Keratinocyte (primary cell): ENCODE data around the gene BTRC. TPM values are rescaled to one million over a fixed set of nuclear protein-coding genes. Genes with fewer than 3 reads are reported as not detected.

Experiments
- DNase-seq: peaks from one replicate; pipeline ENCODE4 v3.0.0-alpha.2; 2011; ENCODE audit warnings: low read depth, missing footprints, low spot score
- FAIRE-seq: peaks from 2 replicates; lab custom pipeline; 2011; peaks lifted over from hg19 to GRCh38; lab: Jason Lieb, UNC
- H2AFZ ChIP-seq: 2 replicates; pipeline ENCODE4 v1.6.0; 2012; ENCODE audit warnings: low read length, control low read depth, inconsistent platforms; ENCODE audit not compliant: control insufficient read depth
- H3K27ac ChIP-seq: 2 replicates; pipeline ENCODE4 v1.5.1; 2011; ENCODE audit warnings: low read length; ENCODE audit not compliant: control insufficient read depth, insufficient read depth
- H3K27me3 ChIP-seq: 3 replicates; pipeline ENCODE4 v1.6.0; 2011; ENCODE audit warnings: low read length; ENCODE audit not compliant: control insufficient read depth, insufficient read depth; ENCODE audit errors: extremely low read depth
- H3K36me3 ChIP-seq, 2 experiments: 2 replicates in 1 of 2; 3 replicates in 1 of 2; pipeline ENCODE4 v1.5.1; 2011; ENCODE audit warnings: low read length in 2 of 2, mild to moderate bottlenecking in 1 of 2; ENCODE audit not compliant: control insufficient read depth in 2 of 2, insufficient read depth in 2 of 2; ENCODE audit errors: extremely low read depth in 1 of 2
- H3K4me1 ChIP-seq: 3 replicates; pipeline ENCODE4 v1.5.1; 2011; ENCODE audit warnings: low read length; ENCODE audit not compliant: control insufficient read depth, insufficient read depth; ENCODE audit errors: extremely low read depth
- H3K4me2 ChIP-seq: 3 replicates; pipeline ENCODE4 v1.6.0; 2011; ENCODE audit warnings: low read depth, low read length; ENCODE audit not compliant: control insufficient read depth, insufficient read depth; ENCODE audit errors: extremely low read depth
- H3K4me3 ChIP-seq, 3 experiments: fragments of 200-600 bp in 1 of 3; sonication (generic) in 1 of 3; 2 replicates in 2 of 3; 3 replicates in 1 of 3; pipeline ENCODE4 v1.5.1; 2011 to 2016; ENCODE audit warnings: low read length in 3 of 3, mild to moderate bottlenecking in 3 of 3, control low read depth in 2 of 3, inconsistent platforms in 1 of 3, low read depth in 1 of 3, mixed read lengths in 1 of 3, mixed run types in 1 of 3, moderate library complexity in 1 of 3; ENCODE audit not compliant: control insufficient read depth in 2 of 3, insufficient read depth in 2 of 3; ENCODE audit errors: extremely low read depth in 1 of 3
- H3K79me2 ChIP-seq: 2 replicates; pipeline ENCODE4 v1.6.0; 2012; ENCODE audit warnings: low read length; ENCODE audit not compliant: control insufficient read depth, insufficient read depth
- H3K9ac ChIP-seq: 3 replicates; pipeline ENCODE4 v1.6.0; 2011; ENCODE audit warnings: low read length; ENCODE audit not compliant: control insufficient read depth, insufficient read depth; ENCODE audit errors: extremely low read depth
- H3K9me1 ChIP-seq: 3 replicates; pipeline ENCODE4 v1.6.0; 2011; ENCODE audit warnings: low read length; ENCODE audit not compliant: control insufficient read depth, insufficient read depth; ENCODE audit errors: extremely low read depth
- H3K9me3 ChIP-seq: 2 replicates; pipeline ENCODE4 v1.5.1; 2012; ENCODE audit warnings: low read depth, low read length; ENCODE audit not compliant: control insufficient read depth
- H4K20me1 ChIP-seq: 3 replicates; pipeline ENCODE4 v1.6.0; 2011; ENCODE audit warnings: low read length; ENCODE audit not compliant: control insufficient read depth, insufficient read depth; ENCODE audit errors: extremely low read depth
- EZH2 ChIP-seq: IDR thresholded peaks from one replicate; pipeline ENCODE4 v1.6.1; 2012; ENCODE audit warnings: inconsistent platforms, mild to moderate bottlenecking, low read length, moderate library complexity
- dilution Hi-C: fragments of 300-500 bp; cut with MboI; formaldehyde crosslinking; loops from one replicate; pipeline ENCODE4 v1.7.0; 2020; ENCODE audit warnings: low sequenced_read_pairs; ENCODE audit not compliant: extremely low pct_ligation_motif_present
- polyA plus RNA-seq, 5 experiments: library from polyadenylated mRNA; depleted of rRNA in 3 of 5; stranded (reverse) in 3 of 5; stranded (forward) in 1 of 5; unstranded in 1 of 5; fragments of >200 nt; gene quantifications; 1 replicate in 1 of 5; 2 replicates in 3 of 5; 3 replicates in 1 of 5; pipeline versions ENCODE4 v1.2.1 to v1.2.3, GENCODE V29; 2011 to 2012; ENCODE audit warnings: missing spikeins in 2 of 5, low read depth in 1 of 5, low replicate concordance in 1 of 5
- TF ChIP-seq, protein P1 (sequence below), 3 experiments: IDR thresholded peaks in 1 of 3; conservative IDR thresholded peaks in 1 of 3; optimal IDR thresholded peaks in 1 of 3; 2 replicates in 2 of 3; 3 replicates in 1 of 3; pipeline versions ENCODE3 to v1.5.1; 2011; ENCODE audit warnings: low read length in 3 of 3, mild to moderate bottlenecking in 3 of 3, moderate library complexity in 2 of 3, control low read depth in 1 of 3, inconsistent platforms in 1 of 3; ENCODE audit not compliant: insufficient read depth in 2 of 3; ENCODE audit errors: extremely low read depth in 1 of 3

Gene BTRC
- polyA plus RNA-seq, 1 donor (not counting 4 experiments of a cell fraction or from before 2014, with no cell fraction given), result 21.7 TPM

DNA sequence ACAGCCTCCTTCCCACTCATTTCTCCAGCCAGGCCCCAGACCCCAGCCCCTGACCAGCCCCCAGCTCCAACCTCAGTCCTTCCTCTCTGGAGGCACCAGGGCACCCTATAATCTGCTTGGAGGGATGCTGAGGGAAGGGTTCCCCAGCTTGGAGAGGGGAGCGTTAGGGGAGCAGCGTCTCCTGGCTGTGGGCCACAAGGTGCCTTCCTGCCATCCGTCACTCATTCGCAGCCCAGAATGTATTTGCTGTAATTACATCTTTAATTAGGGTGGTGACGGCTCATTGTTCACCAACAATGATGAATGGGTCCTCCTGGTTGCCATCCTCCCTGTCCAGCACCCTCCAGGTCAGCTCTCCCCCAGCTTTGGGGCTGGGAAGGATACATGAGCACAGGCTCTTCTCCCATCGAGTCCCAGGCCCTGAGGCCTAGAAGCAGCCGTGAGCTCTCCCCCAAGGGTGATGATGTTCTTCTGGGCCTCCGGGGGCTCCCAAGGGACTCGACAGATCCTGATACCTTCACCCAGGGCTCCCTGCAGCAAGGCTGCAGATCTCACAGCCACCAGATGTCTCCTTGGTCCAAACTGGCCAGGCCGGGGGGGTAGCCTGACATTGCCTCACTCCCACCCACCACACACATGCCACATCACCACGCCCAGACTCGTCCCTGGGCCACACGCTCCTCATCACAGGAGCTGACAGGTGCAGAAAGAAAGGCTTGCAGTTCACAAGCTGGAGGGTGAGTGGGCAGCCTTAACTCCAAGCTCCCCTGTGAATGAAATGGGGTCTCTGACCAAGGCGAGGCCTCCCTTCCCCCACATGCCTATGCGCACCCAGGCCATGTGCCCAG lies 207.3 kb downstream of the BTRC start:
- FAIRE-seq, result no peak
- H3K36me3 ChIP-seq, result no peaks in the 10 kb centered on the region
- H3K4me2 ChIP-seq, result no peak overlapping the region
- H3K9me1 ChIP-seq, result no peaks in the 10 kb centered on the region
- DNase-seq, result no peak
- H2AFZ ChIP-seq, result no peak overlapping the region
- dilution Hi-C loops, result no loop called here
- peaks cover 14% of the 10 kb centered on the region for H3K4me1 ChIP-seq
- no peaks in the 10 kb centered on the region for H3K9me3 ChIP-seq
- H3K4me3 ChIP-seq, result no peak overlapping the region
- TF ChIP-seq, protein P1, sequence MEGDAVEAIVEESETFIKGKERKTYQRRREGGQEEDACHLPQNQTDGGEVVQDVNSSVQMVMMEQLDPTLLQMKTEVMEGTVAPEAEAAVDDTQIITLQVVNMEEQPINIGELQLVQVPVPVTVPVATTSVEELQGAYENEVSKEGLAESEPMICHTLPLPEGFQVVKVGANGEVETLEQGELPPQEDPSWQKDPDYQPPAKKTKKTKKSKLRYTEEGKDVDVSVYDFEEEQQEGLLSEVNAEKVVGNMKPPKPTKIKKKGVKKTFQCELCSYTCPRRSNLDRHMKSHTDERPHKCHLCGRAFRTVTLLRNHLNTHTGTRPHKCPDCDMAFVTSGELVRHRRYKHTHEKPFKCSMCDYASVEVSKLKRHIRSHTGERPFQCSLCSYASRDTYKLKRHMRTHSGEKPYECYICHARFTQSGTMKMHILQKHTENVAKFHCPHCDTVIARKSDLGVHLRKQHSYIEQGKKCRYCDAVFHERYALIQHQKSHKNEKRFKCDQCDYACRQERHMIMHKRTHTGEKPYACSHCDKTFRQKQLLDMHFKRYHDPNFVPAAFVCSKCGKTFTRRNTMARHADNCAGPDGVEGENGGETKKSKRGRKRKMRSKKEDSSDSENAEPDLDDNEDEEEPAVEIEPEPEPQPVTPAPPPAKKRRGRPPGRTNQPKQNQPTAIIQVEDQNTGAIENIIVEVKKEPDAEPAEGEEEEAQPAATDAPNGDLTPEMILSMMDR (optimal IDR thresholded peaks at IDR 0.05 in 1 of 3, IDR thresholded peaks at IDR 0.05 in 1 of 3, conservative IDR thresholded peaks at IDR 0.05 in 1 of 3; ENCODE audit: extremely low read depth in 1 of 3, insufficient read depth in 2 of 3, low read length in 3 of 3), result no peak
- TF ChIP-seq EZH2, result no peak
- no peaks in the 10 kb centered on the region for H4K20me1 ChIP-seq
- H3K79me2 ChIP-seq, result no peaks in the 10 kb centered on the region
- peaks cover 16% of the 10 kb centered on the region for H3K27me3 ChIP-seq
- no peak overlapping the region for H3K9ac ChIP-seq
- H3K27ac ChIP-seq, result no peak overlapping the region

DNA sequence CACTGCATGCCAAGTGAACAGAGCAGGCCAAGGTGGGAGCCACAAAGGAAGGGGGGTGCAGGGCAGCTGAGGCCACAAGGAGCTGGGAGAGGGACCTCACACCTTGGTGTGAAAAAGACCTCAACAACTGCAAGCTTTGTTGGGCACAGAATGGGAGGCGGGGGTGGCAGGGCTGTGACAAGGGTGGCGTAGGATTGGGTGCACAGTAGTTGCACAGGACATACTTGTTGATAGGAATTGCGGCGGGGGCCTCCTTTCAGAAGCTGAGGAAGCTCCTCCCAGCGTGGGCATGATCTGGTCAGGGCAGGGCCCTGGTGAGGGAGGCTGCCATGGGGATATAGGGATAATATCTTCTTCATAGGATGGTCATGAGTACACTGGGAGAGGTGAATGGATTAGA lies 208.3 kb downstream of the BTRC start:
- H3K9me1 ChIP-seq, result no peaks in the 10 kb centered on the region
- dilution Hi-C loops, result no loop called here
- H4K20me1 ChIP-seq, result no peaks in the 10 kb centered on the region
- H2AFZ ChIP-seq, result no peak overlapping the region
- no peaks in the 10 kb centered on the region for H3K9me3 ChIP-seq
- DNase-seq, result no peak
- H3K4me1 ChIP-seq, result peaks cover 17% of the 10 kb centered on the region
- FAIRE-seq, result no peak
- H3K27ac ChIP-seq, result no peak overlapping the region
- H3K4me2 ChIP-seq, result no peak overlapping the region
- H3K4me3 ChIP-seq, result no peak overlapping the region
- no peak overlapping the region for H3K9ac ChIP-seq
- no peaks in the 10 kb centered on the region for H3K36me3 ChIP-seq
- H3K79me2 ChIP-seq, result no peaks in the 10 kb centered on the region
- TF ChIP-seq, protein P1 (optimal IDR thresholded peaks at IDR 0.05 in 1 of 3, IDR thresholded peaks at IDR 0.05 in 1 of 3, conservative IDR thresholded peaks at IDR 0.05 in 1 of 3; ENCODE audit: extremely low read depth in 1 of 3, insufficient read depth in 2 of 3, low read length in 3 of 3), result no peak
- TF ChIP-seq EZH2, result no peak
- peaks cover 26% of the 10 kb centered on the region for H3K27me3 ChIP-seq
